TTC549 (cell line): ENCODE results near the gene RNF224.
A peak's percentile ranks its signal among the peaks of the same experiment; 100 is the strongest.

Experiments
- FAIRE-seq: peaks from 2 replicates; lab custom pipeline; 2012; peaks lifted over from hg19 to GRCh38; lab: Jason Lieb, UNC

The RNF224 gene

GRCh38 chr9:137192448-137192780, 34.9 kb upstream of the RNF224 start:
- no peak for FAIRE-seq

- no peak for FAIRE-seq
These were observed 34.4 kb upstream of the RNF224 start for GRCh38 chr9:137192859-137193258.

GRCh38 chr9:137193771-137194170, 33.5 kb upstream of the RNF224 start:
- no peak for FAIRE-seq

- FAIRE-seq: no peak
These were observed 32.9 kb upstream of the RNF224 start for GRCh38 chr9:137194388-137194787.

DNA sequence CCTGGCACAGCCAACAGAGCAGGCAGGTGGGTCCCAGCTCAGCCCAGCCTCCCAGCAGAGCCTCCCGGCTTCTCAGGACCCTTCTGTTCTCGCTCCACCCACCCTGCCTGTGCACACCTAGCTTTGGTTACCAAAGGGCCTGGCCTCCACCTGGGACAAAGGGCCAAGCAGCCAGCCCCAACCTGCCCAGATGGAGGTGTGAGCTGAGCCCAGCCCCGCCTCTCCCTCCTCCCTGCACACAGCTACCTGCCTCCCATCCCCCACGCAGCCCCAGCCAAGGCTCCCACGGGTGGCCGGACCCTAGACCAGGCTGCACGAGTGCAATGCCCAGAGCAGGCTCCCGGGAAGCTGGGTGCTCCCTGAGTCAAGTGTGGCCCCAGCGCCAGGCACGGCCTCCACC, 32.4 kb upstream of the RNF224 start:
- FAIRE-seq: no peak

DNA sequence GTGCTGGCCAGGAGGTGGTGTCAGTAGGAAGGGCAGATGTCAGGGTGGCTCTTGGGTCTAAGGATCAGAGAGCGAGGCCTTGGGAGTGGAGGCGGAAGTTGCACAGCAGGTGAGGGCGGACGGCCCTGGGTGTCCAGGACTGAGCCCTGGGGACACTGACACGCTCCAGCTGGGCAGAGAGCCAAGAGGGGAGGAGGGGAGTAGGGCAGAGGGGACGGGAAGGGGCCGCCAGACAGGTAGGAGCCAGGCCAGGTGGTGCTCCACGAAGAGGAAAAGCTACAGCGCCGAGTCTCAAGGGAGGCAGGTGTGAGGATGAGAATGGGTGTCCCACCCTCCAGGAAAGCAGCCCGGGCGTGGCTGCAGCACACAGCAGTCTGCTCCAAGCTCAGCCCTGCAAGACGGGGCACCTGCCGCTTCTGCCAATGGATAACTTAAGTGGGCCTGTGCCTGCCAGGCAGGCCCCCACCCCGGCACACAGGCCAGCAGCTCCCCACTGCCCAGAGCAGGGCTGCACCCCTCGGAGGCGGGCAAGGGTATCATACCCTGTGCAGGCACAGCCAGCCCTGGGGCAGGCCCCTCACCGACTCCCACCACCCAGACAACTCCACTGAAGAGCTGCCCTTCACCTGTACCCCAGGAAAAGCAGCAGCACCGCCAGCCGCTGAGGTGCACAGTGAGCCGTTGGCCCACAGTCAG, 31.6 kb upstream of the RNF224 start:
- FAIRE-seq: no peak

- FAIRE-seq: no peak
These were observed 29.0 kb upstream of the RNF224 start for GRCh38 chr9:137198051-137198901.

DNA sequence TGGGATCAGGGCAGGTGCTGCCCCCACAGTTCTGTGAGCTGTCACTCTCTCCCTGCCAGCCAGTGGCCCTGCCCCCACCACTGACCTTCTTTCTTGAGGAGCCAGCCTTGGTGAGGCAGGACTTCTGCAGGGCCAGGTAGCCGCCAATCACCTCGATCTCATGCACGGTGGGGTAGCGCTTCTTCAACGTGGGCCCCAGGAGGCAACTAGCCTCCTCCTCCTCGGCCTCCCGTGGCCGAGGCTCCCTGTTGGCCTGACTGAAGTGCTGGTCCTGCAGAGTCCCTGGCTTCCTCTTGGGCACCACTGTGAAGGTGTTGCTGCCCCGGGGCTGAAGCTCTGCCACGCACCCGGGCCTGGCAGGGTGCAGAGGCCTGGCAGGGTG, 28.4 kb upstream of the RNF224 start:
- no peak for FAIRE-seq

DNA sequence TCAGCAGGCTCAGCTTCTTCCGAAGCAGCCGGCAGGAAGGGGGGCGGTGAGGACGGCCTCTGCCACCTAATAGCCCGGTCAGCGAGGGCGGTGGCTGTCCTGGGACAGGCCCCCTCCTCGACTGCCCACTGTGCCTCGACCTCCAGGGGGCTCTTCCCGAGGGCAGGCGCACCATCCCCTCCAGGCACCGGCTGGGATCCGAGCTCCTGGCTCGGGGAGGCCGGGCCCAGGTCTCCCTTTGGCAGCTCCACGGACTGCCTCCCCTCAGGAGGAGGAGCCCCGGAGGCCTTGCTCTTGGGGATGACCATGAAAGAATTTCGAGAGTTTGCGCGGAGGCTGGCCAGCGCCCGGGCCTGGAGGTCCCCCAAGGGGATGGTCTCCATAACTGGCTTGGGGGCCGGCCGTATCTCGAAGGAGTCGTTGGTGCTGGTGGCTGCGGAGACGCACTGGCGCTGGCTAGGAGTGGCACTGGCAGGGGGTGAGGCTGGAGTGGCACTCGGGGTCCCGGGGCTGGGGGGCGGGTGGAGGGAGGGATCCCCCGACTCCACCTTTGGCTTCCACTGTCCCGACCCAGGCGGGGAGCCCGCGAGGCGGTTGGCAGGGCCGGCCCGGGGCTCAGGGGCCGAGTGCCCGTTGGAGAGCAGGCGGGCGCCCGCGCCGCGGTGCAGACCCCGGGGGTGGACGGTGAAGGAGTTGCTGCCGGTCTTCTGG, 27.7 kb upstream of the RNF224 start:
- FAIRE-seq: no peak

- FAIRE-seq: peak; percentile 83
These were observed 26.7 kb upstream of the RNF224 start, which contains the start of gene TPRN for GRCh38 chr9:137200311-137201204. TSS of gene TPRN (minus strand) at chr9:137200741. CDS start at chr9:137200711, 30 bp downstream.

GRCh38 chr9:137201205-137201868, 26.0 kb upstream of the RNF224 start:
- no peak for FAIRE-seq

GRCh38 chr9:137202966-137203365, 24.3 kb upstream of the RNF224 start:
- FAIRE-seq: no peak

GRCh38 chr9:137204731-137205125, 22.6 kb upstream of the RNF224 start:
- no peak for FAIRE-seq

DNA sequence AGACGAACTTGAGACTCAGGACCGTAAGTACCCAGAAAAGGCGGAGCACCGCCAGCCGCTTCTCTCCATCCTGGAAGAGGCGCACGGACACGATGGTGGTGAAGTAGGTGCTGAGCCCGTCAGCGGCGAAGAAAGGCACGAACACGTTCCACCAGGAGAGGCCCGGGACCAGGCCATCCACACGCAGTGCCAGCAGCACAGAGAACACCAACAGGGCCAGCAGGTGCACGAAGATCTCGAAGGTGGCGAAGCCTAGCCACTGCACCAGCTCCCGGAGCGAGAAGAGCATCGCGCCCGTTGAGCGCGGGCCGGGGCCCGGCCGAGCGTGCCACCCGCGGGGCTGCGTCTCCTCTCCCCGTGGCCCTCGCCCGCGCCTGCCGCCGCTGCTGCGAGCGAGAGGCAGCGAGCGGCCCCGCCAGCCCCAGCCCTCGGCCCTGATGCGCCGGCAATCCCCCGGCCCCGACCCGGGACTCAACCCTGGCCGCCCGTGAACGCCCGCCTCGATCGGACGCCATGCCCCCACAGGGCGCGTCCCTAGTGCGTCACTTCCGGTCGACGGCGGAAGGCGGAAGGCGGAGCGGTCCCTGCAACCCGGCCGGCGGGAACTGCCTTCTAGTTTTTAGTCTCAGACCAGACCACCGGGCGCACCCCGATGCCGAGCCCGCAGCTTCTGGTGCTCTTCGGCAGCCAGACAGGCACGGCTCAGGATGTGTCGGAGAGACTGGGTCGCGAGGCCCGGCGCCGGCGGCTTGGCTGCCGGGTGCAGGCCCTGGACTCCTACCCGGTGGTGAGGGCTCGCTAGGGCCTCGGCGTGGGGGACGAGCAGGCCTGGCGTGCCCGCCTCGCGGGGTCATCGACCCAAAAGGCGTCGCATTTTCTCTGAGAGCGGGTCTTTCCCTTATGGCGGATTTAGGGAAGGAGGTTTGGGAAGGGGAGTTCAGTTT, 21.9 kb upstream of the RNF224 start, which contains the start of the genes NDOR1 and TMEM203:
TSS of gene NDOR1 (plus strand) at position 575 of the 944 bp plus-strand sequence. CDS start at position 653, 78 bp downstream.
TSS of gene TMEM203 (minus strand) at position 523 of the 944 bp plus-strand sequence. CDS start at position 289, 234 bp downstream.
- FAIRE-seq: no peak

DNA sequence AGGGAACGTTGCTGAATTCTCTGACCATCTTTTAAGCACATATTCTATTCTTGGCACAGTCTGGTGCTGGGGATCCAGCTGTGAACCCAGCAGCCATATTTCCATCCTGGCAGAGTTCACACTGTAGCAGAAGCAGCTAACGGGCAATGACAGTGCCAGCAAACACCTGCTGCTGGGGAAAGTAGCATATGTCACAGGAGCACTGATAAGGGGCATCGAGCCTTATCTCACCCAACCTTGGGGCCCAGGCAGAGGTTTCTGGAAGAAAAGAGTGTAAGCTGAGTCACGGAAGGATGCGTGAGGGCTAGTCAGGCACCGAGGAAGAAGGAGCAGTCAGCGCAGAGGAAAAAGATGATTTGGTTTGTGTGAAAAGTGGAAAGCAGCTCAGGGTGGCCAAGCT, 20.7 kb upstream of the RNF224 start:
- FAIRE-seq: no peak

GRCh38 chr9:137211532-137211931, 15.8 kb upstream of the RNF224 start:
- no peak for FAIRE-seq

DNA sequence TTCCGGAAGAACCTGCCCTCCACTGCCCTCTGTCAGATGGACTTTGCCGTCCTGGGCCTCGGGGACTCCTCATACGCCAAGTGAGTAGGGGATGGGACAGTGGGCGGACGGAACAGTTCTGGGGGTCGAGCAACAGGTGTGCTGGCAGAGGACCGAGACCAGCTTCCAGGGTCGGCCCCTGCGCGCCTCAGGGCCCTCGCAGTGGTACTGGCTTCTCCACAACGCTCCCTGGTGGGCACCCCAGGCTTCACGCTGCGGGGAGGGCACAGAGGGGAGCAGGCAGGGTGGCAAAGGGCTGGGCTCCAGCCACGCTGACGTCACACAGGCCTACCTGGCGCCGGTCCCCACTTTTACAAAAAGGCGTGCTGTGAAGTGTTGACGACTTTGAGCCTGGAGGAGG, 14.8 kb upstream of the RNF224 start:
- FAIRE-seq: no peak

DNA sequence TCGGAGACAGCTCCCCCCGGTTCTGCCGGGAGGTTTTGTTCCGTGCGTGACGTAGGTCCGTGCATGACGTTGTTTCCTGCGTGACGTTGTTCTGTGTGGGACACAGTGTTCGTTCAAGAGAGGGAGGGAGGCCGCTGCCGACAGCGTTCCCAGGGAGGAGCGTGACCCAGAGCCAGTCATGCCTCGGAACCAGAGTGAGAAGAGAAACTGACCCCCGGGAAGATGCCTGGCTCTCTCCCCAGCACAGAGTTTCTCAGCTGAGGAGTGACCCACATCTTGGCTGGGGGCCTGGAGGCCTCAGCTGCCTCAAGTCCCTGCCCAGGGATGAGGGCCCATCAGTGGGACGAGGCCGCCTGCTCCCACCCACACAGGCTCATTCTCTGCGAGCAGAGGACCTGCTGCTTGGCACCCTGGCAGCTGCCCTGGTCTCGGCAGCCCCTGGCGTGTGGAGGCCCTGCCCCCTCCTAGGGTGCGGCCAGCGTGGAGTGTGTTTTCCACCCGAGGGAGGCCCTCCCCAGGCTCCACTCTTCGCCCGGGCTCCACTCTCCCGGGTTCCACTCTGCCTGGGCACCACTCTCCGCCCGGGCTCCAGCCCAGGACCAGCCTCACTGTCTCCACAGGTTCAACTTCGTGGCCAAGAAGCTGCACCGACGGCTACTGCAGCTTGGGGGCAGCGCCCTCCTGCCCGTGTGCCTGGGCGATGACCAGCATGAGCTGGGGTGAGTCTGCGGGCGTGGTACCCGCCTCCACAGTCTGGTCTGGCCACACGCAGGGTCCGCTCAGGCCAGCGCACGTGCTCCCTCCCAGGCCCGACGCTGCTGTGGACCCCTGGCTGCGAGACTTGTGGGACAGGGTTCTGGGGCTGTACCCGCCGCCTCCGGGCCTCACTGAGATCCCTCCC, 13.9 kb upstream of the RNF224 start:
- FAIRE-seq: no peak

GRCh38 chr9:137214620-137215019, 12.7 kb upstream of the RNF224 start:
- FAIRE-seq: no peak
